Vagina (tissue), 2 donors: ENCODE results near the gene CAVIN1.

Experiments
- CTCF ChIP-seq, 3 experiments: fragments of 450-650 bp in 2 of 3; fragments of 200-600 bp in 1 of 3; sonication (generic) in 1 of 3; IDR thresholded peaks; one replicate each; pipeline ENCODE4 v1.5.1; 2017 to 2019; ENCODE audit warnings: antibody characterized with exemption in 3 of 3, mild to moderate bottlenecking in 2 of 3, moderate library complexity in 2 of 3
- POLR2A ChIP-seq, 2 donors: fragments of 450-650 bp; IDR thresholded peaks; one replicate each; pipeline ENCODE4 v1.6.1; 2017; ENCODE audit warnings: antibody characterized with exemption in 2 of 2, mild to moderate bottlenecking in 2 of 2, moderate library complexity in 2 of 2

- TF ChIP-seq CTCF (IDR thresholded peaks at IDR 0.05), result no peak
- no peak for TF ChIP-seq POLR2A (IDR thresholded peaks at IDR 0.05)
Measured at GRCh38 chr17:42411905-42412679, 11.0 kb downstream of the CAVIN1 start.
